ENCODE data around the gene ZBTB7C. TPM values are rescaled to one million over a fixed set of nuclear protein-coding genes. Genes with fewer than 3 reads are reported as not detected.

ZBTB7C gene
- total RNA-seq, 1 donor from 2014 or later, result 0.11 TPM

- DNase-seq (ENCODE audit: extremely low spot score, unreplicated experiment), result no peak
- TF ChIP-seq CTCF (IDR thresholded peaks at IDR 0.05), result no peak
- Mint-ChIP-seq H3K4me3 (ENCODE audit: unreplicated experiment) (no peak overlapping the region), H3K36me3 (ENCODE audit: unreplicated experiment) (no peaks in the 10 kb centered on the region), H3K27me3 (ENCODE audit: unreplicated experiment) (peaks cover 31% of the 10 kb centered on the region), H3K4me1 (ENCODE audit: unreplicated experiment) (no peaks in the 10 kb centered on the region), H3K27ac (ENCODE audit: unreplicated experiment) (no peak overlapping the region), H3K9me3 (ENCODE audit: unreplicated experiment) (no peaks in the 10 kb centered on the region)
Measured at GRCh38 chr18:48219037-48219809, 190.0 kb downstream of the ZBTB7C start.

- Mint-ChIP-seq H3K36me3 (ENCODE audit: unreplicated experiment) (no peaks in the 10 kb centered on the region), H3K4me1 (ENCODE audit: unreplicated experiment) (no peaks in the 10 kb centered on the region), H3K27me3 (ENCODE audit: unreplicated experiment) (peaks cover 35% of the 10 kb centered on the region), H3K4me3 (ENCODE audit: unreplicated experiment) (no peak overlapping the region), H3K9me3 (ENCODE audit: unreplicated experiment) (no peaks in the 10 kb centered on the region), H3K27ac (ENCODE audit: unreplicated experiment) (no peak overlapping the region)
- DNase-seq (ENCODE audit: extremely low spot score, unreplicated experiment), result no peak
- no peak for TF ChIP-seq CTCF (IDR thresholded peaks at IDR 0.05)
Measured at GRCh38 chr18:48218285-48219022, 190.7 kb downstream of the ZBTB7C start.

- Mint-ChIP-seq H3K36me3 (ENCODE audit: unreplicated experiment) (no peaks in the 10 kb centered on the region), H3K27me3 (ENCODE audit: unreplicated experiment) (peaks cover 40% of the 10 kb centered on the region), H3K9me3 (ENCODE audit: unreplicated experiment) (no peaks in the 10 kb centered on the region), H3K4me3 (ENCODE audit: unreplicated experiment) (no peak overlapping the region), H3K27ac (ENCODE audit: unreplicated experiment) (no peak overlapping the region), H3K4me1 (ENCODE audit: unreplicated experiment) (no peaks in the 10 kb centered on the region)
- no peak for TF ChIP-seq CTCF (IDR thresholded peaks at IDR 0.05)
- DNase-seq (ENCODE audit: extremely low spot score, unreplicated experiment), result no peak
Measured at GRCh38 chr18:48217258-48218250, 191.6 kb downstream of the ZBTB7C start.

- TF ChIP-seq CTCF (IDR thresholded peaks at IDR 0.05), result no peak
- DNase-seq (ENCODE audit: extremely low spot score, unreplicated experiment), result no peak
- Mint-ChIP-seq H3K4me1 (ENCODE audit: unreplicated experiment) (no peaks in the 10 kb centered on the region), H3K27ac (ENCODE audit: unreplicated experiment) (no peak overlapping the region), H3K27me3 (ENCODE audit: unreplicated experiment) (peaks cover 41% of the 10 kb centered on the region), H3K9me3 (ENCODE audit: unreplicated experiment) (peaks cover under 1% of the 10 kb centered on the region), H3K36me3 (ENCODE audit: unreplicated experiment) (no peaks in the 10 kb centered on the region), H3K4me3 (ENCODE audit: unreplicated experiment) (no peak overlapping the region)
Measured at GRCh38 chr18:48216639-48217257, 192.4 kb downstream of the ZBTB7C start.

Data from osteocyte (in vitro differentiated cells).